AG04450 (cell line): Measurements from ENCODE around the gene CXCL12. TPM values are rescaled to one million over a fixed set of nuclear protein-coding genes. Genes with fewer than 3 reads are reported as not detected.

ENCODE experiments used
- CTCF ChIA-PET: fragments of 300-600, 350-600 bp; formaldehyde crosslinking; extraction: SDS; loops from one replicate; lab custom pipeline; 2022; ENCODE audit warnings: antibody characterized with exemption, inconsistent platforms; lab: Charles Lee
- POLR2A ChIA-PET: fragments of 350-600 bp; formaldehyde crosslinking; extraction: SDS; loops from one replicate; lab custom pipeline; 2021; ENCODE audit warnings: antibody characterized with exemption, inconsistent platforms; lab: Yijun Ruan, JAX
- DNase-seq: peaks from one replicate; pipeline ENCODE4 v3.0.0-alpha.2; 2011; ENCODE audit warnings: low read depth, low spot score
- H3K27ac ChIP-seq: one replicate; pipeline ENCODE4 v1.5.1; 2012; ENCODE audit warnings: low read depth, low read length, control low read depth
- H3K27me3 ChIP-seq: one replicate; pipeline ENCODE4 v1.6.0; 2012; ENCODE audit warnings: low read length; ENCODE audit not compliant: control insufficient read depth, insufficient read depth
- H3K4me3 ChIP-seq: 2 replicates; pipeline ENCODE4 v1.5.1; 2011; ENCODE audit warnings: mild to moderate bottlenecking, low read depth, low read length, control low read depth
- H3K9me3 ChIP-seq: 2 replicates; pipeline ENCODE4 v1.5.1; 2012; ENCODE audit warnings: low read length; ENCODE audit not compliant: control insufficient read depth, insufficient read depth
- CTCF ChIP-seq: IDR thresholded peaks from 2 replicates; pipeline ENCODE4 v1.5.1; 2011; ENCODE audit warnings: low read depth, low read length, control low read depth, inconsistent platforms
- polyA plus RNA-seq: library from polyadenylated mRNA; depleted of rRNA; stranded (reverse); fragments of >200 nt; gene quantifications from 2 replicates; pipeline ENCODE4 v1.2.3, GENCODE V29; 2011

CXCL12 gene
- polyA plus RNA-seq, 1 experiment, result 93.4 TPM

GRCh38 chr10:44419790-44420549 lies 35.1 kb upstream of the CXCL12 start:
- ChIA-PET CTCF (no interaction called here), POLR2A (no interaction called here)
- DNase-seq, result no peak
- H3K9me3 ChIP-seq, result no peaks in the 10 kb centered on the region; the same call in 1 of the 2 replicates
- peaks cover 28% of the 10 kb centered on the region for H3K27me3 ChIP-seq
- no peak overlapping the region for H3K27ac ChIP-seq
- no peak overlapping the region for H3K4me3 ChIP-seq
- no peak for TF ChIP-seq CTCF

GRCh38 chr10:44418637-44419036 lies 33.7 kb upstream of the CXCL12 start:
- CTCF ChIA-PET, result no interaction called here
- no peaks in the 10 kb centered on the region; the same call in 1 of the 2 replicates for H3K9me3 ChIP-seq
- DNase-seq, result no peak
- TF ChIP-seq CTCF, result no peak
- no peak overlapping the region for H3K4me3 ChIP-seq
- peaks cover 27% of the 10 kb centered on the region for H3K27me3 ChIP-seq
- no peak overlapping the region for H3K27ac ChIP-seq
- POLR2A ChIA-PET, result no interaction called here

- no peak overlapping the region for H3K27ac ChIP-seq
- ChIA-PET POLR2A (no interaction called here), CTCF (no interaction called here)
- H3K4me3 ChIP-seq, result no peak overlapping the region
- H3K27me3 ChIP-seq, result peaks cover 27% of the 10 kb centered on the region
- no peaks in the 10 kb centered on the region; the same call in 1 of the 2 replicates for H3K9me3 ChIP-seq
- DNase-seq, result no peak
- no peak for TF ChIP-seq CTCF
Observed at GRCh38 chr10:44417761-44418160, 32.9 kb upstream of the CXCL12 start.

- CTCF ChIA-PET, result no interaction called here
- Histone ChIP-seq H3K27me3 (peaks cover 27% of the 10 kb centered on the region), H3K27ac (no peak overlapping the region), H3K9me3 (no peaks in the 10 kb centered on the region; the same call in 1 of the 2 replicates), H3K4me3 (no peak overlapping the region)
- TF ChIP-seq CTCF, result no peak
- POLR2A ChIA-PET, result interaction anchor here (0.7 kb wide), 1 partner anchor 394 kb away, joined by 5 read pairs; no protein-coding TSS in a partner anchor
- DNase-seq, result no peak
Observed at GRCh38 chr10:44416936-44417335, 32.0 kb upstream of the CXCL12 start.

GRCh38 chr10:44416021-44416771 lies 31.3 kb upstream of the CXCL12 start:
- no peak overlapping the region for H3K4me3 ChIP-seq
- no peak overlapping the region for H3K27ac ChIP-seq
- DNase-seq, result no peak
- no peak for TF ChIP-seq CTCF
- POLR2A ChIA-PET, result interaction anchor here (0.7 kb wide), 1 partner anchor 395 kb away, joined by 5 read pairs; no protein-coding TSS in a partner anchor
- peaks cover 25% of the 10 kb centered on the region for H3K27me3 ChIP-seq
- H3K9me3 ChIP-seq, result peaks cover 4% of the 10 kb centered on the region
- CTCF ChIA-PET, result no interaction called here
